GM18519 (cell line): ENCODE measurements around the gene ANKS1A.

Experiments used
- ATAC-seq: cut with Tn5 transposase; IDR thresholded peaks from one replicate; pipeline ENCODE4 v1.9.1; 2021; ENCODE audit warnings: mild to moderate bottlenecking, moderate library complexity; ENCODE audit not compliant: unreplicated experiment, low FRiP score

The ANKS1A gene

DNA sequence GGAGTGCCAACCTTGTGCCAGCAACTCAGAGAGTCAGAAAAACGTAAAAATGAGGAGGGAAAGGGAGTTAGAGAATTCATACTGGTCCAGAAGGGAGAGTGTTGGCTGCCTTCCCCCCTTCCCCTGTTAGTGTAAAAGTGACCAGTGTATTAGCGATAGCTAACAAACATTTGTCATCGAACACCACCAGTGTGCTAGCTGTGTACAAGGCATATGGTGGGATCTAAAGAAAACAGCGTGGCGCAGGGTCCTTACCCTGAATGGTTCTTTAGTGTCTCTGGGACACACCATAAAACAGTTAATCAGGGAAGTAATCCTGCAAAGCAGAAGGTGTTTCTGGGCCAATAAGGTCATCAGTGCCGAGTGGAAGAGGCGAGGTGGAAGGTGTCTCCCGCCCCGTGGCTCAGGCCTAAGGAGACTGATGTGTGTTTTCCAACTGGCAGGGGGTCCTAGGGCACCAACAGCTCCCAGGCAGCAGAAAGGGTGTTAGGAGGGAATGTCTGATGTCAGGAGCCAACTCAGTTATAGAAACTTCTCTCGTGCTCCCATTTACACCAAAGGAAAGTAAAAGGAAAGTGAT lies 160.2 kb downstream of the ANKS1A start:
- no peak for ATAC-seq

DNA sequence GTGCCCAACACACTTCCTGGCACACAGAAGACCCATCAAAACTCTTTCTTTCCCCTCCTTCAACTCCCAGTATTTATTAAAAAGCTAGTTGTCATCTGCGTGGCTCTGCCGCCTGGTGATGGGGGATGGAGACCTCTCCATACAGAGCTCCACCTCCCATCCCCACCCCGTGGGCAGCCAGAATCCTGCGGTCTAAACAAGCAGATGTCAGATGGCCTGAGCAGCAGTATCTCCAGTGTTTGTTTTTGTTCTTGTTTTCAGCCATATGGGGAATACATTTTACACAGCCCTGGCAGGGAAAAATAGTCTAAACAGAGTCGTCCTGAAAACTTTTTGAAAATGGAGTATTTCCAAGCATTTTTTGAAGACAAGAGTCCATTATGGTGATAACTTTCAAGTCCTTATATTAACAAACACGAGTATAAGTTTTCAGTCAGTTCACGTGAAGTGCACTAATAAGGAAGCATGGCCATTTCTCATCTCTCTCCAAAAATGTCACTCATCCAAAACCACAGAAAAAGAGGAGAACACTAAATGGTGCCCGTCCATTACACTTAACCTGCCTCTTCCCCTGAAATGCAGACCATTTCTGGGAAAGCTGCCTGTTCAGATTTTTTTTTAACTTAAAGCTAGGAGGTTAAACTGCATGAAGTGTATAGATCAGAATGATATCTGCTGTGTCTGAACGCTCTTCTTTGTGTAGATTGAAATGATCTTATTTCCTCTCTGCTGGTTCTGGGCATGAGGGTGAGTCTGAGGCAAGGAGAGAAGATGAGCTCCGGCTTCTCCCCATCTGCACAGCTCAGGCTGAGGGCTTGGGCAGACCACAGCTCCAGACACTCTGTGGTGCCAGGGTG lies 161.1 kb downstream of the ANKS1A start:
- ATAC-seq = no peak

DNA sequence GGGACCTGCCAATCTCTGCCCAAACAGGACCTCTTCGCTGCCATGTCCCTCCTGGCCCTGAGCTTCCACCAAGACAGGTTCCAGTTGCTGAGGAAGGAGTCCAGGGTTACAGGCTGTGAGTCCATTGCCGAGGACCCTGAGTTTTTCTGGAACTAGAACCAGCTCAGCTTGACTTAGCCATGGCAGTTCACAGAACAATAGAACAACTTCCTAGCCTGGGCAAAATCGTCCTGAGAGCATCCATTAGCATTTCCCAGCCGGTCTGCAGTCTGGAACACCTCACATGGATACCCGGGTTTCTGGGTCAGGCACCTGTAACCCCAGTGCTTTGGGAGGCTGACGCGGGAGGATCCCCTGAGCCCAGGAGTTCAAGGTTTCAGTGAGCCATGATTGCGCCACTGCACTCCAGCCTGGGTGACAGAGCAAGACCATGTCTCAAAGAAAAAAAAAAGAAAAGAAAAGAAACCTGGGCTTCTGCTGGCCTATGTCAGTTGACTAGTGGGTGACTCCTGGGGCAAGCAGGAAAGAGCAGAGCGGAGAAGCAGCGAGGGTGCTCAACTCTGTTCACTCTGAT lies 161.8 kb downstream of the ANKS1A start:
- no peak for ATAC-seq

DNA sequence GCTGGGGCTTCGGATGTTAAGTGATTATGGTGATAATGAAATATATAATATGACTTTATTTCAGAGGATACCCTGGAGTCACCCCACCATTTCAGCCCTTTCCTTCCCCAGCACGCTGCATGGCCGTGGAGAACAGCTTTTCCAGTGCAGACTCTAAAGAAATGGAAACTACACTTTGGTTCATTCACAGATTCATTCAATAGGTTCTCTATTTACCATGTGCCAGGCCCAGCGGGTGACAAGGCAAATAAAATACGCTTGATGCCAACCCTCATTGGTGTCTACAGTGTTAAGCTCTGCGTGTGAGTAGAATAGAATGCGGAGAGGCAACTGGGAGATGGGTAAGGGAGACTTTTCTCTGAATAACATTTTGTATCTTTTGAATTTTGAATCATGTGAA lies 162.3 kb downstream of the ANKS1A start:
- no peak for ATAC-seq

DNA sequence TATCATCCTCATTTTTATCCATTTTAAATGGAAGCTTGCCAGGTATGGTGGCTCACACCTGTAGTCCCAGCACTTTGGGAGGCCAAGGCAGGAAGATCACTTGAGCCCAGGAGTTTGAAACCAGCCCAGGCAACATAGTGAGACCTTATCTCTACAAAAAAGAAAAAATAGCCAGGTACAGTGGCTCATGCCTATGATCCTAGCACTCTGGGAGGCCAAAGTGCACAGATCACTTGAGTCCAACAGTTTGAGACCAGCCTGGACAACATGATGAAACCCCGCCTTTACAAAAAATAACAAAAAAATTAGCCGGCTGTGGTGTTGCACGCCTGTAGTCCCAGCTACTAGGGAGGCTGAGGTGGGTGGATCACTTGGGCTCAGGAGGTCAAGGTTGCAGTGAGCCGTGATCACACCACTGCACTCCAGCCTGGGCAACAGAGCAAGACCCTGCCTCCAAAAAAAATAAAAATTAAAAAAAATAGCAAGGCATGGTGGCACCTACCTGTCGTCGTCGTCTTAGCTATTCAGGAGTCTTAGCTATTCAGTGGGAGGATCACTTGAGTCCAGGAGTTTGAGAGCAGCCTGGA lies 163.0 kb downstream of the ANKS1A start:
- ATAC-seq = no peak

DNA sequence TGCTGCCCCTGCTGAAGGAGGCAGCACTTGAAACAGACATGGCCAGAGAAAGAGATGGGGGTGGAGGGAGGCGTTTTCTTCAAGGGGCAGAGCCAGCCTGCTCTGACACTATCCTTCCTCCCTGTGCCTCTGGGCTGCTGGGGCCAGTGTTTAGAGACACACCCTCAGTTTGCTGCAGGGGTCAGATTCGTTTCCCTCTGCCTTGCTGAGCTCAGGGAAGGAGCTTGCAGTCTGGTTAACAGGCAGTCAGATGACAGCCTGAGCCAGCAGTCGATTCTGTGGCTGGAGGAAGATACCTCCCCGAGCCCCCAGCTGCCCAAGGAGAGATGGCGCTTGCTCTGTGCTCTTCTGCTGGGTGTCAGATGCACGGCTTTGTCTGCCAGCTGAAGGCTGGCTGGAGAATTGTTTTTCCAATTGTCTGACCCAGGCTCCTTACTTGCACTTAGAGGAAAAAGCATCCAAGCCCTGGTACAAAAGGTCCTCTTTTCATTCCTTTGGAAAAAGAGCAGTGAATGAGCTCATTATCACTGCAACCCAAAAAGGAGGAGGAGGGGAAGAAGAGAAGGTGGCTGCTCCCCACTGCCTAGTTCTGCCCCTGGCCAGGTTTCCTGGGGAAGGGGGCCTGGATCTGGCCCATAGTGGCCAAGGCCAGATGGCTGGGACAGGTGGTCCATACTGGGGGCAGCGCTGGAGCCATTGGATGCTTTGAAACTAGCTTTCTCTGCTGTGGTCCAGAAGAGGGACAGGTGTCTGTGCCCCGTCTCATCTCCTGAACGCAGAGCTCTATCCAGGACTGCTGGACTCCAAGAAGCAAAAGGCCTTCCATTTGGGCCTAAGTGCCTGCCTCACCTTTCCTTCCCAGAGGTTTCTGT lies 163.9 kb downstream of the ANKS1A start:
- ATAC-seq = no peak

DNA sequence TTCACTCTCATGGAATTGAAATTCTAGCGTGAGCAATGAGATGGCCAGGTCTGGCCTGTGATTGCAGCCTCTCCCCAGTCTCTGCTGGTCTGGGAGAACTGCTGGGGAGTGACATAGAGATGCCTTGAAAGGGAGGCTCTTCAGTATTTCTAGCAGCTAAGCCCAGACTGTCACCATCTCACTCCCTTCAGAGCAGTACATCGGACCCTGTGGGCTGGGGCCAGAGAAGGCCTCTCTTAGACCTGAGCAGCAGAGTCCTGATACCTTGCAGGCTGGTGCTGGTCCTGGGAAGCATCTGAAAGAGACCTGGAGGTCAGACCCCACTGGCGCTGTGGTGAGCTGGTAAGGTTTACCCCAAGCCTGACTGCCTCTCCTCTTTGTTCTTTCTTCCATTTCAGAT lies 164.6 kb downstream of the ANKS1A start:
- no peak for ATAC-seq

DNA sequence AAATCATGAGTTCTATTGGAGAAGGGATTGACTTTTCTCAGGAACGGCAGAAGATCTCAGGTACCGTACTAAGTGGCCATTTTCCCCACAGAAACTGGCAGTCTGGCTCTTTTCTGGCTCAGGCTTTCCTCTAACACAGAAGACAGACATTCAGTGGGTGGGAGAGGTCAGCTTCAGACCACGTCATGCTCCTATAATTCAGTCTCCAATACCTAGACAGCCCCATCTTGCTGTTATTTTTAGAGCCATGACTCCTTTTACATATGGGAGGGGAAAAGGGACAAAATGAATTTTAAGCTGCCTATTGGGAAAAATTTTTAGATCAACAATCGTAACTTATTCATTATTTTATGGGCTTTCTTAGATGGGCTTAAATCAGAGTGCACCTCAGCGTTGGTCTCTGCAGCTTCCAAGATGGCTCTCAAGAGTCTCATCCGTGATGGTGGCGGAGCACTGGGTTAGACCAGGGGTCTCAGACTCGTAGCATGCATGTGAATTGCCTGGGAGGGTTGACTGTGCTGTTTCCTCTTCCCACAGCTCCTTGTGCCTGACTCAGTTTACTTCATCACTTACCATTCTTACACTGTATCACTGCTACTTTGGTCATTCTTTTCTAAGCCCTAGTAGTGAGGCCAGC lies 165.2 kb downstream of the ANKS1A start:
- no peak for ATAC-seq

DNA sequence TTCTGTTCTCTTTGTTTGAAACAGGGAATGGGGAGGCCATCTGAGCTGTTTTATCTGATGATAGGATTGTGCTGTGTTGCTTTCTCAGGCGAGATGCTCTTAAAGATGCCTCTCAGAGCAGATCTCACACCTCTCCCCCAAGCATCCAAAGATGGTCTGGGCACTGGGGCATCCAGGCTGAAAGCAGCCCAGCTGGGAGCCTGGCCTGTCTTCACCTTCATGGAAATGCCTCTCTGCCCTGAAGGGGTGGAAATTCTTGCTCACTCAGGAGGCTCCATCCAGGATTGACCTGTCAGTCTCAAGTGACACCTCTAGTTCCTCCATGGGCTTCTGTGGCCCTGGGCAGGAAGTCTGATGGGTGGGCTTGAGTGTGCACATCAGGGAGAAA lies 165.7 kb downstream of the ANKS1A start:
- ATAC-seq = no peak

DNA sequence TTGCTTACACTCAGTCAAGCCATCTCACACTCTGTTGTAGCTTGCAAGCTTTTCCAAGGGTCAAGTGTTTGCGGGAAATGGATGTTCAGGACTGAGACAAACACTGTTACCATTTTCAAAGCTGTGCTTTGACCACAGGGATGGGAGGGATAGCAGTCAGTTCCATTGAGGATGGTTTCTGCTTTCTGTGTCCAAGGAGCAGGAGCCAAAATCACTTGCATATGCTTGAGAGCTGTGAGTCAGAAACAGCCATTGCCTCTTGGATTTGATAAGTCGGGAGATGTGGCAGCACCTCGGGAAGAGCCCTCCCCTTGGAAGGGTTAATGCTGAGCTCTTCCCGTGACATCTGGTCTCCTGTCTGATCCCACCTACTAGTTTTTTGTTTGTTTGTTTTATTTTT lies 166.8 kb downstream of the ANKS1A start:
- ATAC-seq = no peak

DNA sequence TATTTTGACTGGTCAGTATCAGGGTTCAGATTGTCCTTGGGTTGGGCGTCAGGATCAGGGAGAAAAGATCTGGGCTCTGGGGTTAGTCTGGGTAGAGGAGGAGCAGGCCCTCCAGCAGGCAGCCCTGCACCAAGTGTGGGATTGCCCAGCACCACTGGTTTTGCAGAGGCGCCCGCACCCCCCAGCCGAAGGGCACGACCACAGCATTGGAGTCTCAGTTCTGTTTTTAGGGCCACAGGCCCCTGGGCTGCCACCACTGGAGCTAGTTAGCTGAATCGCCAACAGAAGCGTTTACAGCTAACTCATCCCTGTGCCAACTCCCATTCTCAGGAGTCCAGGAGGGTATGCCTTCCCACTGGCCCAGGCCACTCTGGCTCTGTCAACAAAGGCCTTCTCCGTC lies 167.9 kb downstream of the ANKS1A start:
- ATAC-seq = no peak

DNA sequence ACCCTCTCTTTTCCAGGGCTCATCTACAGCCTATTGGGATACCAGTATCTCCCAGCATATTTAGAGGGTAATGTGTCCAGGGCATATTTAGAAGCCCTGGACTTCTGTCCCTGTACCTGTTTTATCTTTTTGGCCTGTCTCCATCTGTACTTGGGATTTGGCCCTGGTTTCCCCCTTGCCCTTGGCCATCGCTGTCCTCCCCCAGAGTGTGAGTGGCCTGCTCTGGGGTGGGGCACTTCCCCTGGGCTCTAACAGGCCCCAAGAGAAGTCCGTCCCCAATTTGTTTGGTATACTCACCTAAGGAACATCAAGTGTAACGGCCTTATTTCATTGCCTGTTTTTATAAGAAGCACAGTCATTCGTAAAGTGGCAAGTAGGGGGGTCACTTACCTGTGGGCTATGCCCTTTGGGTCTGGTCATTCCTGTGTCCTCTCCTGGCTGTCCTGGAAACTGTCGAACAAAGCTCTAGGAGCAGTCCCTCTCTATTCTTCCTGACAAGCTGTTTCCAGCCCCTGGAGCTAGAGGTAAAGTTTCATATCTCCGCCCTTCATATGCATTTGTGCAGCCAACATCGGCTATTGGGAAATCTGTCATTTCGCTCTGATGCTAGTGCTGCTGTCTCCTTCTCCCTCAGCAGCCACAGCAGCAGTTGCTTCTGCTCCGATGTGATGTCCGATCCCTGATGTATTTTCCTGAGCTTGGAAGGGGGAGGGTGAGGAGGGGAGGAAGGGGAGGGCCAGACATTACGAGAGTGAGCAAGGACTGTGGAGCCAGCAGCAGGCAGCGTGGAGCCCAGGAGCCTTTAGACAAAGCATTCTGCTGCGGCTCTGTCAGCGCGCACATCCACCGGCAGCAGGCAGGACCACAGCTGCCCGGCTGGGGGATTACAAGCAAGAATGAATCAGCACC lies 168.6 kb downstream of the ANKS1A start:
- ATAC-seq = no peak

DNA sequence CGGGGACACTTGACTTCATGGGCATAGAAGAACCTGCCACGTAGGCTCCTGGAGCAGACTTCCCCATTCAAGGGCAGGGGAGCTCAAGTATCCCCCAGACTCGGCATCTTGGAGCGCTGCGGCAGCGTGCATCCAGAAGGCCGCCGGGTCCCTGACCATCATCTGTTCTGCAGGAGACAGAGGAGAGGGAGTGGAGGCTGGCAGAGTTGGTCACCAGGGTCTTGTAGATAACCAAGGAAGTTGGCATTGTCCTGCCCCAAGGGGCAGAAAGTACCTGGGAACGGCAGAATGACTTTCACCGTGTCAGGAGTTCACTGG lies 169.3 kb downstream of the ANKS1A start:
- ATAC-seq = no peak

DNA sequence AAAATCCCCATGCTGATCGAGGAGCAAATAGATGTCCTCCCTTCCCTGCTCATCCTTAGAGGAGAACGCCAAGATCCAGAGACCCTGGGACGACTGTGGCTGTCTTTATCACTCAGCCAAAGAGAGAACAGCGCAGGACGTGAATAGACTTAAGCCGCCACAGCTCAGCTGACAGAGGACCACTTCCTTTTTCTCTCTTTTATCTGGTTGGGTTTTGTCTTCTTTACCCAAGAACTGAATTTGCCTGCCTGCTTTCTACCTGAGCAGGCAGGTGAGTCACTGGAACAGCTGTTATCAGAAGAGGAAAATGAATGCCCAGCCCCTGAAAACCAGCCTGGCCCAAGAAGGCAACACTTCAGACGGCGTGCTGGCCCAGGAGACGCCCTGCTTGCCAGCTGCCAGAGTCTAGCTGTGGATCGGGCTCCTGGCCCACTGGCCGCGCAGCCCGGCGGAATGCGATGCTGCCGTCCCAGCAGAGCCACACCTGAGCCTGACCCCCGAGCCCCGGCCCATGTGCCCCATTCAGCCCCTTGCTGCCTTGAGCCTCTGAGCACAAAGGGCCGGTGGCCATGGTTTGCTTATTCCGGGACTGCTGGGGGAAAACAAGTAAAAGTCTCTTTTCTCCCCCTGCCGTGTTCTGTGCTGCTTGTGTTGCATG lies 169.9 kb downstream of the ANKS1A start:
- no peak for ATAC-seq

DNA sequence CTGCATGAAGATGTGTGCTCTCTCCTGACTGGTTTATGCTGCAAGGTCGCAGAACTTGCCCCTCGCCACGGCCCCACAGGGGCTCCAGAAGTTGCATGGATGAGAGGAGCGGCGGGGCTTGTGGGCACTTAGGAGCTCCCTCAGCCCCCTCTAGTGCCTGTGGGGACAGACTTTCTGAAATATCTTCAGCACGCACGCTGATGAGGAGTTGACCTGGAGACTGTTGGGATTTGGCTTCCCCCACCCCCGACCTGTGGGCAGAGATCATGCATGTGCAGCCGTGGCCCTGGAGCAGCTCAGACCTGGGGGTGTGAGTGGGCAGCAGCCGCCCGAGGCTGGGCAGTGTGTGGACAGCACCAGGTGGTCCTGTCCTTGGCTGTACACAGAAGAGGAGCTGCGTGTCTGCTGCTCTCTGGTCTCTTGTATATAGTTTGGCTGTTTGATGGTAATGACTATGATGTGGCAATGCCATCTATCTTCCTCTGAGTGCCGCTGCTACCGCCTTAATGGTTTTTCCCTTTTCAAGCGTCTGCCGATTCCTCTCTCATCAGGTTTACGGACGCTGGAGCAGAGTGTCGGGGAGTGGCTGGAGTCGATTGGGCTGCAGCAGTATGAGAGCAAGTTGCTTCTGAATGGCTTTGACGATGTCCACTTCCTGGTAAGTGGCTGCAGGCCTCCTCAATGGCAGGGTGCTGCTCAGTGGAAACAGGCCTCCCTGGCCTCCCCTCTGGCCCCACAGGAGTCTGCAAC lies 170.7 kb downstream of the ANKS1A start:
- ATAC-seq = no peak

DNA sequence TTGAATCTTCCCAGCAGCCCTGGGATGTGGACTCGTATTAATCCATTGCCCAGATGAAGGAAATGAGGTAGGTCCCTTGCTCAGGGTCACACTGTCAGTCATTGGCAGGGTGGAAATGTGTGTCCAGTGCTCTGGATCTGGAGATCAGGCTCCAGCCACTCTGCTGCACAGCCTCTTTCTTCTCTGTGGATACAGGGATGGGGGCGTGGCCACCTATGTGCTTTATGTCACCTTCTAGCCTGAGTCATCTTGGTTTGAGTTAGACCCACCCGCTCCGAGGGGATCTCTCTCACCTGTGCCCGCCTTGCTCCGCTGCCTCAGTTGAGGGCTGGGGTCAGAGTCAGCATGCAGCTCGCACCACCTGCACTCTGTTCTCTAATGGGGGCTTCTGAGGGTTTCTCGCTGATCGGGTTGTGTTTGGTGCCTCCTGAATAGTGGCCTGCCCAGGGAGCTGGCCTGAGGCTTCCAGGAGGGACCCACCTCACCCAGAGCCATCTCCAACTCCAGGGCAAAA lies 172.1 kb downstream of the ANKS1A start:
- ATAC-seq = no peak

DNA sequence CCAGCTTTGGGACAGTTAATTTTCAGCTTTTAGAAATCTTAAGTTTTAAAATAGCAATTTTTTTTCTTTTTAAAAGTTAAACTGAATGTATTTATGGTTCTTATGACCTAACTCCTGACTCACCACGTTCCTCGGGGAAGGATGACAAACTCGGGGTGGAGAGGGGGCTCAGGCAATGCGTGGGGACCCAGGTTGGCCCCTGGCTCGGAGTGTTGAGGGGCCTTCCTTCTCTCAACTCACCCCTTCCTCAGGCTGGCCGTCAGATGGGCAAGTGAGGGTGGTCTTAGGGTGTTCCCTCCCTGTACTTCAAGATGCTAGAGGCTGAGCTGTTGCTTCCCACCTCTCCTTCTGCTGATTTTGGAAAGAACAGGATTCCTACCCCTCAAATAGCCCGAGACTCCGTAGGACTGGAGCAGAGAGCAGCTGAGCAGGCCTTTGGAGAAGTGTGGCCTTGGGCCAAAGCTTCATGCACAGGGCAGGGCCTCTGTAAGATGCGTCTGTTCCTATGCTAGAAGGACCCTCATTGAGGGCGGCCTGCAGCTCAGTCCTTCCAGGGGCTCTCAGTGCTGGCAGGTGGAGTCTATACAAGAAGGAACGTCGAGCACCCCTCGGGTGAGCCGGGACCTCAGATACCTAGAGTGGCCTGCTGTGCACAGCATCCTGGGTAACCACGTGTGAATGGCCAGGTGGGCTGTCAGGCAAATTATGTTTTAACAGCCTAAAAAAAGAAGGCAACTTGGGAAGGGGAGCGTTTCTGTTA lies 172.8 kb downstream of the ANKS1A start:
- no peak for ATAC-seq
